ENCODE results near the gene TTC22. TPM values are rescaled to one million over a fixed set of nuclear protein-coding genes. Genes with fewer than 3 reads are reported as not detected.

TTC22 gene
- total and polyA plus RNA-seq, 2 donors, result 1.0 to 2.1 TPM

- no peaks in the 10 kb centered on the region for H3K4me1 ChIP-seq (ENCODE audit: insufficient read depth)
- no peak overlapping the region for H3K4me3 ChIP-seq (ENCODE audit: low read depth, low read length)
- peaks cover 7% of the 10 kb centered on the region for H3K36me3 ChIP-seq (ENCODE audit: insufficient read depth)
- 93% methylated on average over 22 of the region's 22 CpGs for WGBS
- DNase-seq (ENCODE audit: extremely low spot score), result no peak
- no peak overlapping the region for H3K27ac ChIP-seq (ENCODE audit: low read depth)
These were observed 47.1 kb downstream of the TTC22 start for GRCh38 chr1:54754045-54754444.

- no peaks in the 10 kb centered on the region for H3K4me1 ChIP-seq (ENCODE audit: insufficient read depth)
- WGBS, result 67% methylated on average over 4 of the region's 4 CpGs
- no peak for DNase-seq (ENCODE audit: extremely low spot score)
- H3K4me3 ChIP-seq (ENCODE audit: low read depth, low read length), result no peak overlapping the region
- H3K27ac ChIP-seq (ENCODE audit: low read depth), result no peak overlapping the region
- no peaks in the 10 kb centered on the region for H3K36me3 ChIP-seq (ENCODE audit: insufficient read depth)
These were observed 49.7 kb downstream of the TTC22 start for GRCh38 chr1:54751426-54751825.

GRCh38 chr1:54750596-54750995, 50.5 kb downstream of the TTC22 start:
- Histone ChIP-seq H3K4me1 (ENCODE audit: insufficient read depth) (no peaks in the 10 kb centered on the region), H3K4me3 (ENCODE audit: low read depth, low read length) (no peak overlapping the region), H3K27ac (ENCODE audit: low read depth) (no peak overlapping the region), H3K36me3 (ENCODE audit: insufficient read depth) (no peaks in the 10 kb centered on the region)
- DNase-seq (ENCODE audit: extremely low spot score), result no peak
- WGBS, result 83% methylated on average over 6 of the region's 6 CpGs

DNA sequence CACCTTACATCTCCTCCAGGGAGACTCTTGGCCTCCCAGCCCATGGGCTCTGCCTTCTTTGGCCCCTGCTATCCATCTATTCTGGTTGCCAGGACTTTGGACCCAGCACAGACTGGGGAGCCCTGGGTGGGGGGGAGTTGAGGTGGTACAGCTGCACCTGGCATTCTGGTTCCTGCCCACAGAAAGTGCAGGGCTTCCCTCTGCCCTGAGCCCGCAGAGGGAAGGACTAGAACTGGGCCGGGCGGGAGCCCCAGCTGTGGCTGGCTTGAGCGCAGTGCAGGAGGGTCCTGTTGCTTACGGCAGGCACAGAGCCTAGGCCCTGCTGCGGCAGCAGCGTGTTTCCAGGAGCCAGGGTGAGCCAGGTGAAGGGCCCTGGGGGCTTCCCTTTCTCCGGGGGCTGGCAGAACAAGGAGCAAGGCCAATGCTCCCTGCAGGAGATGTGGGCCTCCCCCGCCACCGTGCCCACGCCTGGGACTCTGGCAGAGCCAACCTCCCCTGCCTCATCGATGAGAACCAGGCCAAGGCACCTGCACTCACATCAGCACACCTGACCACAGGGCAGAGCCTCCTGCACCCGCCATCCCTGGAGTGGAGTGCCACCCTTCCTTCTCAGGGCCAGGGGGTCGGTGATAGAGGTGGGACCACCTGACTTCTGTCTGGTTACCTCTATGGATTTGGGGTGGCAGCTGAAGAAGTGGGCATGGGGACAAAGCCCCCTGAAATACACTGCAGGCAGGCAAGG, 52.9 kb downstream of the TTC22 start:
- Histone ChIP-seq H3K36me3 (ENCODE audit: insufficient read depth) (no peaks in the 10 kb centered on the region), H3K27ac (ENCODE audit: low read depth) (no peak overlapping the region), H3K4me3 (ENCODE audit: low read depth, low read length) (no peak overlapping the region), H3K4me1 (ENCODE audit: insufficient read depth) (no peaks in the 10 kb centered on the region)
- WGBS, result 83% methylated on average over 14 of the region's 14 CpGs
- DNase-seq (ENCODE audit: extremely low spot score), result no peak

DNA sequence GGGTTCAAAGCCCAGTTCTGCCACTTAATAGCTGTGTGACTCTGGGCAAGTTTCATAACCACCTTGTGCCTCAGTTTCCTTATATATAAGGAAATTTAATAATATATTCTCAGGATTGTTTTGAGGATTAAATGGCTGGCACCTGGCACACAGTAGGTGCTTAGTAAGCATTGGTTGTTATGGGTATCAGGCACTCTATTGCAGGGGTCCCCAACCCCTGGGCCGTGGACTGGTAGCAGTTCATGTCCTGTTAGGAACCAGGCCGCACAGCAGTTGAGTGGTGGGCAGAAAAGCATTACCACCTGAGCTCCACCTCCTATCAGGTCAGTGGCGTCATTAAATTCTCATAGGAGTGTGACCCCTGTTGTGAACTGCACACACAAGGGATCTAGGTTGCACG, 55.3 kb downstream of the TTC22 start:
- Histone ChIP-seq H3K4me1 (ENCODE audit: insufficient read depth) (no peaks in the 10 kb centered on the region), H3K36me3 (ENCODE audit: insufficient read depth) (peaks cover 3% of the 10 kb centered on the region), H3K4me3 (ENCODE audit: low read depth, low read length) (no peak overlapping the region), H3K27ac (ENCODE audit: low read depth) (no peak overlapping the region)
- DNase-seq (ENCODE audit: extremely low spot score), result no peak
- WGBS, result 97% methylated on average over 4 of the region's 4 CpGs

GRCh38 chr1:54745274-54745673, 55.8 kb downstream of the TTC22 start:
- Histone ChIP-seq H3K36me3 (ENCODE audit: insufficient read depth) (peaks cover 3% of the 10 kb centered on the region), H3K4me3 (ENCODE audit: low read depth, low read length) (no peak overlapping the region), H3K27ac (ENCODE audit: low read depth) (no peak overlapping the region), H3K4me1 (ENCODE audit: insufficient read depth) (no peaks in the 10 kb centered on the region)
- DNase-seq (ENCODE audit: extremely low spot score), result no peak
- WGBS, result 90% methylated on average over 6 of the region's 6 CpGs

DNA sequence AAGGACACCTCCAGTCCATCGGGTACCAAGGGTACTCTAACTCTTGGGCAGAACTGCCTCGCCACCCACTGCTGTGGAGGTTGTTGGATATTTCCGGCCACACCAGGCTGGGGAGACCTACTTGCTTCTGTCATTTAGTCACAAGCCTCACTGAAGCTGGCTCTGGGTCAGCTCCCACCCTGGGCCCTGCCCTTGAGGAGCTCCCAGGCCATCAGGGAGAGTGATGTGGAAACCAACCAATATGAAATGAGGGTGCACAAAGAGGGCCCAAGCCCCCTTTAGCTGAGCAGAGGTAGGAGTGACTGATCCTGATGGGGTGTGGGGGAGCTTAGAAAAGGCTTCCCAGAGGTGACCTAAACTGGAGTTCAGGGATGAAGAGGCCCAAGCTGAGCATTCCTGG, 56.4 kb downstream of the TTC22 start:
- Histone ChIP-seq H3K4me1 (ENCODE audit: insufficient read depth) (no peaks in the 10 kb centered on the region), H3K36me3 (ENCODE audit: insufficient read depth) (peaks cover 3% of the 10 kb centered on the region), H3K4me3 (ENCODE audit: low read depth, low read length) (no peak overlapping the region), H3K27ac (ENCODE audit: low read depth) (no peak overlapping the region)
- no peak for DNase-seq (ENCODE audit: extremely low spot score)
- WGBS, result 91% methylated on average over 3 of the region's 3 CpGs

DNA sequence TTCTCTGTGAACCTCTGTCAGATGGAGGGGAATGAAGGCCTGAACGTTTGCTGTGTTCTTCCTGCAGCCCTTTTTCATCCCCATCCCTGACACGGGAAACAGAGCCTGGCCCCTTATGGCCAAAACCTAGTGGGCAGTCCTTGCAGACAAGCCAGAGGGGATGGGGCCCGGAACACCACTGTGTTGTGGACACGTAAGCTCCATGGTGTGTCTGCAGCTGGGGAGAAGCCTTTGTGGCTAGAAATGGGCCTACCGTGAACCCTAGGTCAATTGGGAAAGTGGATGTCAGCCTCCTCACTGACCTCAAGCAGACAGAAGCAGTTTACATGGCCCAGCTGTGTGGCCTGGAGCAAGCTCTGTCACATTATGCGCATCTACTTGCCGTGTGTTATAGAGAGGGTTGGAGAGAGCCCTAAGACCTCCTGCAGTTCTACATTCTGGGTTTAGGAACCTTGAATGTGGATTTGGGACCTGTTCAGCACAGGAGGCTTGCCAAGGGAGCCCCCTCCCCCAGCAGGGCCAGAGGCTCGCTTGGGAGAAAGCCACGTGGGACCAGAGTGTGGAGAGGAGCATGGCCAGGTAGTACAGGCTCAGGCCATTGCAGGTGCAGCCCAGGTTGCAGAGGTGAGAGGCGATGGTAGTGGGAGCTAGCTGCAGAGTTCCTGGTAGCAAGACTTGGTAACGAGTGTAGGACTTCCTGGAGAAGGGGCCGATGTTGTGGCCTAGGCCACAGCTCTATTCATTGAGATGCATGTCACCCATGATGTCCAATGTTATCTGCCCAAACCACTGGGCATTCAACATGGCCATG, 57.5 kb downstream of the TTC22 start:
- no peak for DNase-seq (ENCODE audit: extremely low spot score)
- Histone ChIP-seq H3K36me3 (ENCODE audit: insufficient read depth) (peaks cover 3% of the 10 kb centered on the region), H3K4me3 (ENCODE audit: low read depth, low read length) (no peak overlapping the region), H3K27ac (ENCODE audit: low read depth) (no peak overlapping the region), H3K4me1 (ENCODE audit: insufficient read depth) (no peaks in the 10 kb centered on the region)
- 82% methylated on average over 12 of the region's 12 CpGs for WGBS

- Histone ChIP-seq H3K36me3 (ENCODE audit: insufficient read depth) (peaks cover 6% of the 10 kb centered on the region), H3K27ac (ENCODE audit: low read depth) (no peak overlapping the region), H3K4me3 (ENCODE audit: low read depth, low read length) (no peak overlapping the region), H3K4me1 (ENCODE audit: insufficient read depth) (no peaks in the 10 kb centered on the region)
- WGBS, result 42% methylated on average over 4 of the region's 4 CpGs
- no peak for DNase-seq (ENCODE audit: extremely low spot score)
These were observed 58.8 kb downstream of the TTC22 start for GRCh38 chr1:54742282-54742681.

GRCh38 chr1:54741531-54741930, 59.6 kb downstream of the TTC22 start:
- DNase-seq (ENCODE audit: extremely low spot score), result no peak
- Histone ChIP-seq H3K36me3 (ENCODE audit: insufficient read depth) (peaks cover 6% of the 10 kb centered on the region), H3K27ac (ENCODE audit: low read depth) (no peak overlapping the region), H3K4me3 (ENCODE audit: low read depth, low read length) (no peak overlapping the region), H3K4me1 (ENCODE audit: insufficient read depth) (no peaks in the 10 kb centered on the region)
- 91% methylated on average over 4 of the region's 4 CpGs for WGBS

GRCh38 chr1:54738244-54738643, 62.9 kb downstream of the TTC22 start:
- no peak overlapping the region for H3K4me3 ChIP-seq (ENCODE audit: low read depth, low read length)
- no peak for DNase-seq (ENCODE audit: extremely low spot score)
- no peak overlapping the region for H3K27ac ChIP-seq (ENCODE audit: low read depth)
- H3K36me3 ChIP-seq (ENCODE audit: insufficient read depth), result peaks cover 6% of the 10 kb centered on the region
- 84% methylated on average over 6 of the region's 6 CpGs for WGBS
- no peaks in the 10 kb centered on the region for H3K4me1 ChIP-seq (ENCODE audit: insufficient read depth)

- no peaks in the 10 kb centered on the region for H3K4me1 ChIP-seq (ENCODE audit: insufficient read depth)
- WGBS, result 96% methylated on average over 5 of the region's 5 CpGs
- no peak for DNase-seq (ENCODE audit: extremely low spot score)
- no peak overlapping the region for H3K4me3 ChIP-seq (ENCODE audit: low read depth, low read length)
- no peak overlapping the region for H3K27ac ChIP-seq (ENCODE audit: low read depth)
- peaks cover 5% of the 10 kb centered on the region for H3K36me3 ChIP-seq (ENCODE audit: insufficient read depth)
These were observed 64.4 kb downstream of the TTC22 start for GRCh38 chr1:54736685-54737084.
